Measurements from ENCODE around the gene WDFY4. TPM values are rescaled to one million over a fixed set of nuclear protein-coding genes. Genes with fewer than 3 reads are reported as not detected.

The WDFY4 gene
- total and polyA plus RNA-seq, 2 experiments from 2014 or later: 0.14 TPM; not detected in 1

GRCh38 chr10:48970046-48970445, 285.4 kb downstream of the WDFY4 start (continued):
- TF ChIP-seq ETS1 (IDR thresholded peaks at IDR 0.05) (no peak), EZH2phosphoT487 (IDR thresholded peaks at IDR 0.05; ENCODE audit: unreplicated experiment) (no peak), NANOG (IDR thresholded peaks at IDR 0.05; ENCODE audit: borderline replicate concordance) (no peak)

GRCh38 chr10:48970654-48971053, 286.0 kb downstream of the WDFY4 start:
- peaks cover 8% of the 10 kb centered on the region for H3K27me3 Mint-ChIP-seq (ENCODE audit: insufficient read depth, low read depth, poor library complexity)
- no peaks in the 10 kb centered on the region for H3K36me3 Mint-ChIP-seq (ENCODE audit: low read depth)

GRCh38 chr10:48973065-48973464, 288.4 kb downstream of the WDFY4 start:
- TF ChIP-seq JUNB (IDR thresholded peaks at IDR 0.05; ENCODE audit: unreplicated experiment): no peak
- no peak for TF ChIP-seq CREB1 (CRISPR knock-in tag; IDR thresholded peaks at IDR 0.05; ENCODE audit: low read depth)
- no peak for TF ChIP-seq EZH2phosphoT487 (IDR thresholded peaks at IDR 0.05; ENCODE audit: unreplicated experiment)
- ATAC-seq: no peak
- H3K79me2 ChIP-seq (replicated peaks; ENCODE audit: insufficient read depth): no peaks in the 10 kb centered on the region

More at GRCh38 chr10:48970654-48971053, 286.0 kb downstream of the WDFY4 start:
- H3K4me3 ChIP-seq: no peak overlapping the region
- DNase-seq (ENCODE audit: low spot score) (no peak), ATAC-seq (no peak)
- H3K27ac ChIP-seq (ENCODE audit: low read depth): no peak overlapping the region
- no peaks in the 10 kb centered on the region for H3K27me3 ChIP-seq (ENCODE audit: insufficient read depth)
- H3K36me3 ChIP-seq (ENCODE audit: insufficient read depth): no peaks in the 10 kb centered on the region
- H3K4me1 Mint-ChIP-seq: no peaks in the 10 kb centered on the region
- no peaks in the 10 kb centered on the region for H3K79me2 ChIP-seq (replicated peaks; ENCODE audit: insufficient read depth)
- H3K4me1 ChIP-seq (ENCODE audit: insufficient read depth): no peaks in the 10 kb centered on the region
- H3K4me2 ChIP-seq: no peak overlapping the region
- no peak overlapping the region for H3K27ac Mint-ChIP-seq
- H3F3A ChIP-seq (replicated peaks; ENCODE audit: low read depth): no peaks in the 10 kb centered on the region
- H3K4me3 Mint-ChIP-seq: no peak overlapping the region
- no peaks in the 10 kb centered on the region for H3K9me3 Mint-ChIP-seq
- 0 out of 2 replicates have a peak, but pooled peaks cover 3% of the 10 kb centered on the region for H3K9me2 ChIP-seq (ENCODE audit: insufficient read depth)
- no peak overlapping the region for H2AFZ ChIP-seq
- no peak for TF ChIP-seq REST (IDR thresholded peaks at IDR 0.05; ENCODE audit: unreplicated experiment)
- no peak for TF ChIP-seq ZNF114 (CRISPR knock-in tag; IDR thresholded peaks at IDR 0.05)
- no peak for TF ChIP-seq EZH2phosphoT487 (IDR thresholded peaks at IDR 0.05; ENCODE audit: unreplicated experiment)
- no peak for TF ChIP-seq NANOG (IDR thresholded peaks at IDR 0.05; ENCODE audit: borderline replicate concordance)
- no peaks in the 10 kb centered on the region for H4K20me1 ChIP-seq (replicated peaks; ENCODE audit: insufficient read depth)

More at GRCh38 chr10:48973065-48973464, 288.4 kb downstream of the WDFY4 start:
- Mint-ChIP-seq H3K4me3 (no peak overlapping the region), H3K27ac (no peak overlapping the region), H3K4me1 (no peaks in the 10 kb centered on the region), H3K27me3 (ENCODE audit: insufficient read depth, low read depth, poor library complexity) (peaks cover 12% of the 10 kb centered on the region), H3K9me3 (no peaks in the 10 kb centered on the region), H3K36me3 (ENCODE audit: low read depth) (no peaks in the 10 kb centered on the region)
- 0 out of 2 replicates have a peak, but pooled peaks cover 3% of the 10 kb centered on the region for H3K9me2 ChIP-seq (ENCODE audit: insufficient read depth)
- no peaks in the 10 kb centered on the region for H3F3A ChIP-seq (replicated peaks; ENCODE audit: low read depth)
- H3K27ac ChIP-seq (ENCODE audit: low read depth): no peak overlapping the region
- H3K36me3 ChIP-seq (ENCODE audit: insufficient read depth): no peaks in the 10 kb centered on the region
- H2AFZ ChIP-seq: no peak overlapping the region
- no peaks in the 10 kb centered on the region for H4K20me1 ChIP-seq (replicated peaks; ENCODE audit: insufficient read depth)
- no peak for DNase-seq (ENCODE audit: low spot score)
- no peak overlapping the region for H3K4me2 ChIP-seq
- H3K27me3 ChIP-seq (ENCODE audit: insufficient read depth): no peaks in the 10 kb centered on the region
- H3K4me3 ChIP-seq: no peak overlapping the region
- no peaks in the 10 kb centered on the region for H3K4me1 ChIP-seq (ENCODE audit: insufficient read depth)
